ENCODE results near the gene TMEM26.

The TMEM26 gene

DNA sequence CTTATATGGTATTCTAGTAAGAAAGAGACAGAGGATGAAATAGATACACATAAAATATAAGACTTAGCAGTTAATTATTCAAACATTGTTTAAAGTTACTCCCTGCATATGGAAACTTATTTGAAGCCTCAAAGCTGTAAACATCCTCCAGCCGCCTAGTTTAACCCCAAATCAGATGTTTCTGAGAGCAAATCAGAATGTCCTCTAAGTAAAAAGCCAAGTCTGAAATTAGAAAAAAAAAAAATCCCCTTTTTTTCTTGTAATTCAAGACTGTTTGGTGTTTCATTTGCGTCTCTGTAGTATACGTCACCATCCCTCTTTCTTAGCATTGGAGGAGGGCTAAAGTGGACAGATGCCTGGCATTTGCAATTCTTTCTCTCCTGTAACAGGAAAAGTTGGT is 46.4 kb downstream of the TMEM26 start:
- Histone ChIP-seq H3K27ac (no peak overlapping the region), H3K4me2 (ENCODE audit: low read length) (no peak overlapping the region), H3K4me3 (ENCODE audit: low read depth, low read length) (no peak overlapping the region), H3K36me3 (ENCODE audit: control insufficient read depth, insufficient read depth, low read length) (no peaks in the 10 kb centered on the region), H3K9ac (no peak overlapping the region), H3K4me1 (no peaks in the 10 kb centered on the region), H3K79me2 (no peaks in the 10 kb centered on the region), H2AFZ (no peak overlapping the region), H3K9me3 (ENCODE audit: control insufficient read depth, low read length) (no peaks in the 10 kb centered on the region), H3K27me3 (ENCODE audit: control insufficient read depth, insufficient read depth, low read length) (no peaks in the 10 kb centered on the region)
- TF ChIP-seq, protein P1, sequence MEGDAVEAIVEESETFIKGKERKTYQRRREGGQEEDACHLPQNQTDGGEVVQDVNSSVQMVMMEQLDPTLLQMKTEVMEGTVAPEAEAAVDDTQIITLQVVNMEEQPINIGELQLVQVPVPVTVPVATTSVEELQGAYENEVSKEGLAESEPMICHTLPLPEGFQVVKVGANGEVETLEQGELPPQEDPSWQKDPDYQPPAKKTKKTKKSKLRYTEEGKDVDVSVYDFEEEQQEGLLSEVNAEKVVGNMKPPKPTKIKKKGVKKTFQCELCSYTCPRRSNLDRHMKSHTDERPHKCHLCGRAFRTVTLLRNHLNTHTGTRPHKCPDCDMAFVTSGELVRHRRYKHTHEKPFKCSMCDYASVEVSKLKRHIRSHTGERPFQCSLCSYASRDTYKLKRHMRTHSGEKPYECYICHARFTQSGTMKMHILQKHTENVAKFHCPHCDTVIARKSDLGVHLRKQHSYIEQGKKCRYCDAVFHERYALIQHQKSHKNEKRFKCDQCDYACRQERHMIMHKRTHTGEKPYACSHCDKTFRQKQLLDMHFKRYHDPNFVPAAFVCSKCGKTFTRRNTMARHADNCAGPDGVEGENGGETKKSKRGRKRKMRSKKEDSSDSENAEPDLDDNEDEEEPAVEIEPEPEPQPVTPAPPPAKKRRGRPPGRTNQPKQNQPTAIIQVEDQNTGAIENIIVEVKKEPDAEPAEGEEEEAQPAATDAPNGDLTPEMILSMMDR (IDR thresholded peaks at IDR 0.05): no peak

DNA sequence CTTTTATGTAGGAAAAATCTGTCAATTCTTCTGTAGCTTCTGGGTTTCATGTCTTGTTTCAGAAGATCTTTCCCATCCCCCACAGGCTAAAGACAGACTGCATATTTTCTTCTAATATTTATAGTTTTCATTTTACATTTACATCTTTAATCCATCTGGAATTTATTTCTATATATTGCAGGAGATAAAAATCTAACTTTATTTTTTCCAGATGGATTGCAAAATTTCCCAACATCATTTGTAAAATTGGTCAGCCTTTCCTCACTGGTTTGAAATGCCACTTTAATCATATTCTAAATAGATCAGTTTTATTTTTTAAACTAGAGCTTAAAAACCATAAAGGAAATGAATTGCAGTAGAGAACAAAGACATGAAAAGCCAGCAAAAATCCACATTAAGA is 46.9 kb downstream of the TMEM26 start:
- TF ChIP-seq, protein P1 (IDR thresholded peaks at IDR 0.05): no peak
- Histone ChIP-seq H3K4me1 (no peaks in the 10 kb centered on the region), H3K79me2 (no peaks in the 10 kb centered on the region), H3K36me3 (ENCODE audit: control insufficient read depth, insufficient read depth, low read length) (no peaks in the 10 kb centered on the region), H3K9me3 (ENCODE audit: control insufficient read depth, low read length) (no peaks in the 10 kb centered on the region), H3K27ac (no peak overlapping the region), H2AFZ (no peak overlapping the region), H3K4me3 (ENCODE audit: low read depth, low read length) (no peak overlapping the region), H3K9ac (no peak overlapping the region), H3K4me2 (ENCODE audit: low read length) (no peak overlapping the region), H3K27me3 (ENCODE audit: control insufficient read depth, insufficient read depth, low read length) (no peaks in the 10 kb centered on the region)

DNA sequence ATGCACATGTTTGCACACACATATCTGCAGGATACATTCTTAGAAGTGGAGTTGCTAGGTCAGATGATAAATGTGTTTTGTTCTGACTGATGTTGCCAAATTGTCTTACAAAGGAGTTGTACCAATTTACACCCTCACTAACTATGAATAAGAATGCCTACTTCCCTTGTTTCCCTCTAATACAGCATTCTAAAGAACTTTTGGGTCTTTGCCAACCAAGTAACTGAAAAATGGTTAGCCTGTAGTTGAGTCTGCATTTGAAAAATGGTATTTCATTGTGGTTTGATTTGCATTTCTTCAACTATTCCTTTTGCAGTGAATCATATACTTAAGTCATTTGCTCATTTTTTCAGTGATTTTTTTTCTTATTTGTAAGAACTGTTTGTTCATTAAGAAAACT is 48.4 kb downstream of the TMEM26 start:
- no peak overlapping the region for H2AFZ ChIP-seq
- H3K9me3 ChIP-seq (ENCODE audit: control insufficient read depth, low read length): no peaks in the 10 kb centered on the region
- H3K27me3 ChIP-seq (ENCODE audit: control insufficient read depth, insufficient read depth, low read length): no peaks in the 10 kb centered on the region
- TF ChIP-seq, protein P1 (IDR thresholded peaks at IDR 0.05): no peak
- H3K27ac ChIP-seq: no peak overlapping the region
- no peak overlapping the region for H3K4me3 ChIP-seq (ENCODE audit: low read depth, low read length)
- no peaks in the 10 kb centered on the region for H3K36me3 ChIP-seq (ENCODE audit: control insufficient read depth, insufficient read depth, low read length)
- H3K4me2 ChIP-seq (ENCODE audit: low read length): no peak overlapping the region
- H3K79me2 ChIP-seq: no peaks in the 10 kb centered on the region
- no peak overlapping the region for H3K9ac ChIP-seq
- no peaks in the 10 kb centered on the region for H3K4me1 ChIP-seq

DNA sequence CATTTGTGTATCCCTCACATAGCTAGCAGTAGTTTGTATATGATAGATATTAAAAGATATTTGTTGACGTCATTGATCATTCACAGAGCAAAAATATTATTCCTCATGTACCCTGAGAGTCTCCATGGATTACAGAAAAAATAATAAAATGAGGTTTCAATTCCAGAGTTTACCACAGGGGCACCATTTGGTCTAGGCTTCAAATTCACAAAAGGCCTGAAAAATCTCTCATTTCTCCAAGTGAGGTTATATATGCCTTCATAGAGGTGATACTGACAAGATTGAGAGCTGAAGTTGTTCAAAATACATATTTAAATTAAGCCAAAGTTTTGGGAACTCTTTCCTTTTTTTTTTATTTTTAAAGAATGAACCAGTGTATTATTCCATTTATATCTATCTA is 52.7 kb downstream of the TMEM26 start:
- H3K27me3 ChIP-seq (ENCODE audit: control insufficient read depth, insufficient read depth, low read length): no peaks in the 10 kb centered on the region
- no peaks in the 10 kb centered on the region for H3K9me3 ChIP-seq (ENCODE audit: control insufficient read depth, low read length)
- H3K79me2 ChIP-seq: no peaks in the 10 kb centered on the region
- TF ChIP-seq, protein P1 (IDR thresholded peaks at IDR 0.05): no peak
- no peak overlapping the region for H3K4me3 ChIP-seq (ENCODE audit: low read depth, low read length)
- H3K4me2 ChIP-seq (ENCODE audit: low read length): no peak overlapping the region
- no peak overlapping the region for H3K9ac ChIP-seq
- no peak overlapping the region for H3K27ac ChIP-seq
- no peaks in the 10 kb centered on the region for H3K4me1 ChIP-seq
- H3K36me3 ChIP-seq (ENCODE audit: control insufficient read depth, insufficient read depth, low read length): no peaks in the 10 kb centered on the region
- no peak overlapping the region for H2AFZ ChIP-seq

DNA sequence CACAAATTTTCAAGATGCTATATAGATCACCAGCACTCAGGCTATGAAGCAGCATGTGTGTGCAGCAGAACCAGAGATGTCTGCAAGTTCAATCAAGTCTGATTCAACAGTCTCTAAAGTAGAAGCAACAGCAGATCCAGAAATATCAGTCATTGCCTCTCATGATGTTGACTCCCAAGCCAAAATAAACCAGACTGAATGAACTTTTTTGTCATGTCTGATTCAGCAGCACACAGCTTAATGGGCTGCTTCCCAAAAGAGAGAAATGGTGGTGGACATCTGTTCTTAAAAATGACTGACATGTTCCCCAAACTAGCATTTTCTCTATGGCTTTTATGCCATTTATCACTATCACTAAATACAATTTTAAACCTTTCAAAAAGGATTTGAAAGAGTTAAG is 53.8 kb downstream of the TMEM26 start:
- H3K4me3 ChIP-seq (ENCODE audit: low read depth, low read length): no peak overlapping the region
- no peaks in the 10 kb centered on the region for H3K27me3 ChIP-seq (ENCODE audit: control insufficient read depth, insufficient read depth, low read length)
- H2AFZ ChIP-seq: no peak overlapping the region
- no peak overlapping the region for H3K27ac ChIP-seq
- H3K79me2 ChIP-seq: no peaks in the 10 kb centered on the region
- H3K9me3 ChIP-seq (ENCODE audit: control insufficient read depth, low read length): no peaks in the 10 kb centered on the region
- no peaks in the 10 kb centered on the region for H3K36me3 ChIP-seq (ENCODE audit: control insufficient read depth, insufficient read depth, low read length)
- H3K4me2 ChIP-seq (ENCODE audit: low read length): no peak overlapping the region
- no peaks in the 10 kb centered on the region for H3K4me1 ChIP-seq
- TF ChIP-seq, protein P1 (IDR thresholded peaks at IDR 0.05): no peak
- no peak overlapping the region for H3K9ac ChIP-seq

Data from parathyroid adenoma (tissue), 2 donors.